Karpas-422 (cell line): ENCODE results near the gene PLEKHA8. TPM values are rescaled to one million over a fixed set of nuclear protein-coding genes. Genes with fewer than 3 reads are reported as not detected.

ENCODE experiments used
- DNase-seq: peaks from one replicate; pipeline ENCODE4 v3.0.0-alpha.2; 2015
- H2AFZ ChIP-seq: fragments of 200-600 bp; sonication (generic); 2 replicates; pipeline ENCODE4 v1.6.1; 2014; ENCODE audit warnings: antibody characterized with exemption, low read length, mixed read lengths
- H3K27ac ChIP-seq: fragments of 200-600 bp; sonication (generic); 2 replicates; pipeline ENCODE4 v1.5.1; 2014; ENCODE audit warnings: mild to moderate bottlenecking, low read length, moderate library complexity
- H3K27me3 ChIP-seq: fragments of 200-600 bp; sonication (generic); 2 replicates; pipeline ENCODE4 v1.6.1; 2014; ENCODE audit warnings: low read length, mixed read lengths
- H3K36me3 ChIP-seq: fragments of 200-600 bp; sonication (generic); 2 replicates; pipeline ENCODE4 v1.6.1; 2014; ENCODE audit warnings: low read length, mixed read lengths; ENCODE audit not compliant: insufficient read depth
- H3K4me1 ChIP-seq: fragments of 200-600 bp; sonication (generic); 2 replicates; pipeline ENCODE4 v1.6.1; 2014; ENCODE audit warnings: mild to moderate bottlenecking, low read length, mixed read lengths
- H3K4me2 ChIP-seq: fragments of 200-600 bp; sonication (generic); 2 replicates; pipeline ENCODE4 v1.6.1; 2014; ENCODE audit warnings: low read length, low read depth, mild to moderate bottlenecking; ENCODE audit not compliant: poor library complexity, severe bottlenecking
- H3K4me3 ChIP-seq: fragments of 200-600 bp; sonication (generic); 2 replicates; pipeline ENCODE4 v1.5.1; 2014; ENCODE audit warnings: mild to moderate bottlenecking, antibody characterized with exemption, low read length, mixed read lengths
- H3K79me2 ChIP-seq: fragments of 200-600 bp; sonication (generic); 2 replicates; pipeline ENCODE4 v1.6.1; 2014; ENCODE audit warnings: mild to moderate bottlenecking, low read length, mixed read lengths
- H3K9ac ChIP-seq: fragments of 200-600 bp; sonication (generic); 2 replicates; pipeline ENCODE4 v1.6.0; 2014; ENCODE audit warnings: low read length
- H3K9me2 ChIP-seq: fragments of 200-600 bp; sonication (generic), shearing (Covaris generic); replicated peaks from 2 replicates; pipeline ENCODE4 v1.6.0; 2014; ENCODE audit warnings: mild to moderate bottlenecking, low read length, moderate library complexity; ENCODE audit not compliant: insufficient read depth
- H3K9me3 ChIP-seq: fragments of 300-700, 200-600 bp; sonication (generic); 2 replicates; pipeline ENCODE4 v1.6.1; 2014; ENCODE audit warnings: low read length, mixed read lengths
- H4K20me1 ChIP-seq: fragments of 200-600 bp; sonication (generic); 2 replicates; pipeline ENCODE4 v1.6.1; 2014; ENCODE audit warnings: mild to moderate bottlenecking, antibody characterized with exemption, low read length, low read depth; ENCODE audit not compliant: insufficient read depth
- small RNA-seq: library from RNA; depleted of rRNA; stranded (forward); fragments of <200 nt; gene quantifications from one replicate; pipeline ENCODE3, GENCODE V24; 2014
- total RNA-seq: library from RNA; depleted of rRNA; stranded (reverse); fragments of >200 nt; shearing (Covaris generic); gene quantifications from 2 replicates; pipeline ENCODE4 v1.2.3, GENCODE V29; 2014; ENCODE audit warnings: low replicate concordance; rRNA removed

Gene PLEKHA8
- total RNA-seq, 1 experiment from 2014 or later, result 41.0 TPM

GRCh38 chr7:30177186-30177585 lies 149.0 kb downstream of the PLEKHA8 start:
- H2AFZ ChIP-seq, result no peak overlapping the region
- peaks cover 81% of the 10 kb centered on the region for H3K4me1 ChIP-seq
- H3K4me3 ChIP-seq, result peak overlapping the region; percentile 15; the same call in 1 of the 2 replicates
- no peaks in the 10 kb centered on the region for H3K9me3 ChIP-seq
- peak overlapping the region; percentile 75 for H3K4me2 ChIP-seq
- H4K20me1 ChIP-seq, result no peaks in the 10 kb centered on the region
- DNase-seq, result peak; percentile 65
- H3K79me2 ChIP-seq, result peaks cover 4% of the 10 kb centered on the region; the same call in 1 of the 2 replicates
- no peaks in the 10 kb centered on the region for H3K9me2 ChIP-seq
- H3K36me3 ChIP-seq, result no peaks in the 10 kb centered on the region
- peak overlapping the region; percentile 61 for H3K9ac ChIP-seq
- H3K27me3 ChIP-seq, result no peaks in the 10 kb centered on the region
- H3K27ac ChIP-seq, result peak overlapping the region; percentile 92

GRCh38 chr7:30177965-30178364 lies 149.8 kb downstream of the PLEKHA8 start:
- DNase-seq, result no peak
- no peak overlapping the region for H3K4me3 ChIP-seq
- no peaks in the 10 kb centered on the region for H3K27me3 ChIP-seq
- H3K4me2 ChIP-seq, result peak overlapping the region; percentile 75
- H4K20me1 ChIP-seq, result no peaks in the 10 kb centered on the region
- H3K79me2 ChIP-seq, result peaks cover 4% of the 10 kb centered on the region; the same call in 1 of the 2 replicates
- peak overlapping the region; percentile 24 for H3K9ac ChIP-seq
- H3K9me3 ChIP-seq, result no peaks in the 10 kb centered on the region
- peaks cover 81% of the 10 kb centered on the region for H3K4me1 ChIP-seq
- H3K27ac ChIP-seq, result peak overlapping the region; percentile 92
- H3K36me3 ChIP-seq, result no peaks in the 10 kb centered on the region
- H2AFZ ChIP-seq, result no peak overlapping the region
- H3K9me2 ChIP-seq, result no peaks in the 10 kb centered on the region

- no peaks in the 10 kb centered on the region; the same call in 1 of the 2 replicates for H3K9me3 ChIP-seq
- DNase-seq, result peak; percentile 81
- peak overlapping the region; percentile 75 for H3K4me2 ChIP-seq
- peak overlapping the region; percentile 15; the same call in 1 of the 2 replicates for H2AFZ ChIP-seq
- peaks cover 4% of the 10 kb centered on the region; the same call in 1 of the 2 replicates for H3K79me2 ChIP-seq
- peak overlapping the region; percentile 92 for H3K27ac ChIP-seq
- no peaks in the 10 kb centered on the region for H4K20me1 ChIP-seq
- H3K4me3 ChIP-seq, result peak overlapping the region; percentile 52
- no peaks in the 10 kb centered on the region; the same call in 1 of the 2 replicates for H3K36me3 ChIP-seq
- H3K4me1 ChIP-seq, result peaks cover 79% of the 10 kb centered on the region
- H3K9ac ChIP-seq, result peak overlapping the region; percentile 67
- no peaks in the 10 kb centered on the region for H3K9me2 ChIP-seq
- no peaks in the 10 kb centered on the region for H3K27me3 ChIP-seq
Observed at GRCh38 chr7:30178748-30179436, 150.7 kb downstream of the PLEKHA8 start.

Small RNAs within 50 kb of the gene (small RNA-seq; reads per million reads assigned to genes)
- not detected for gene RPS27P16

Other genes starting within 250 kb of the PLEKHA8 start
- not detected in 2 replicates for gene WIPF3, start 221.9 kb upstream of the PLEKHA8 start, total RNA-seq
- 86.4 and 88.6 TPM in 2 replicates for gene SCRN1, start 38.6 kb upstream of the PLEKHA8 start, total RNA-seq
- 9.0 and 13.5 TPM in 2 replicates for gene FKBP14, start 1.7 kb upstream of the PLEKHA8 start, total RNA-seq
- gene MTURN, start 106.6 kb downstream of the PLEKHA8 start, total RNA-seq, result 80.2 and 89.4 TPM in 2 replicates